Liver (tissue), 9 donors: Measurements from ENCODE around the gene AHR. TPM values are rescaled to one million over a fixed set of nuclear protein-coding genes. Genes with fewer than 3 reads are reported as not detected.
A peak's percentile ranks its signal among the peaks of the same experiment; 100 is the strongest.

ENCODE experiments used
- DNase-seq: peaks from one replicate; pipeline ENCODE4 v3.0.0-alpha.2; 2017; ENCODE audit warnings: low spot score
- H3K27ac ChIP-seq, 2 donors: one replicate each; pipeline ENCODE4 v1.7.0; 2013; ENCODE audit warnings: inconsistent platforms in 2 of 2, low read length in 2 of 2, control low read depth in 1 of 2, low read depth in 1 of 2, mild to moderate bottlenecking in 1 of 2
- H3K27me3 ChIP-seq, 4 donors: one replicate each; pipeline versions ENCODE4 v1.6.1 to v1.7.0; 2013; ENCODE audit warnings: low read length in 3 of 4, inconsistent platforms in 1 of 4, mild to moderate bottlenecking in 1 of 4, moderate library complexity in 1 of 4; ENCODE audit not compliant: control insufficient read depth in 4 of 4, insufficient read depth in 4 of 4
- H3K36me3 ChIP-seq, 4 donors: one replicate each; pipeline versions ENCODE4 v1.6.1 to v1.7.0; 2013; ENCODE audit warnings: low read length in 3 of 4, mild to moderate bottlenecking in 3 of 4, low read depth in 1 of 4, moderate library complexity in 1 of 4; ENCODE audit not compliant: control insufficient read depth in 4 of 4, insufficient read depth in 3 of 4
- H3K4me1 ChIP-seq, 4 donors: one replicate each; pipeline versions ENCODE4 v1.6.1 to v1.7.0; 2013; ENCODE audit warnings: low read length in 3 of 4, mild to moderate bottlenecking in 3 of 4, moderate library complexity in 1 of 4; ENCODE audit not compliant: control insufficient read depth in 4 of 4, insufficient read depth in 4 of 4
- H3K4me3 ChIP-seq, 3 donors: one replicate each; pipeline versions ENCODE4 v1.6.1 to v1.7.0; 2013; ENCODE audit warnings: low read length in 3 of 3, control low read depth in 1 of 3, low read depth in 1 of 3, mild to moderate bottlenecking in 1 of 3
- H3K9ac ChIP-seq, 2 donors: one replicate each; pipeline ENCODE4 v1.7.0; 2013; ENCODE audit warnings: low read length in 2 of 2, mild to moderate bottlenecking in 2 of 2, moderate library complexity in 2 of 2, control low read depth in 1 of 2, low read depth in 1 of 2
- H3K9me3 ChIP-seq, 4 donors: one replicate each; pipeline versions ENCODE4 v1.6.1 to v1.7.0; 2013; ENCODE audit warnings: low read length in 3 of 4; ENCODE audit not compliant: control insufficient read depth in 4 of 4
- CTCF ChIP-seq: fragments of 150-350 bp; IDR thresholded peaks from 2 replicates; pipeline ENCODE4 v1.5.1; 2017; ENCODE audit warnings: improper control_type of control experiment, low read depth, low read length; ENCODE audit not compliant: missing input control
- GABPA ChIP-seq, 2 donors: IDR thresholded peaks in 1 of 2; conservative IDR thresholded peaks in 1 of 2; 2 replicates each; pipeline ENCODE4 v1.6.1; 2016; ENCODE audit warnings: antibody characterized with exemption in 2 of 2, mild to moderate bottlenecking in 1 of 2, moderate library complexity in 1 of 2
- HNF4A ChIP-seq, 2 donors: conservative IDR thresholded peaks; 2 replicates each; pipeline ENCODE4 v1.6.1; 2016; ENCODE audit warnings: antibody characterized with exemption in 2 of 2, mild to moderate bottlenecking in 2 of 2
- HNF4G ChIP-seq: IDR thresholded peaks from 2 replicates; pipeline ENCODE4 v1.6.1; 2016; ENCODE audit warnings: antibody characterized with exemption
- JUND ChIP-seq, 2 donors: IDR thresholded peaks; 2 replicates each; pipeline ENCODE4 v1.6.1; 2016; ENCODE audit warnings: antibody characterized with exemption in 2 of 2
- MAX ChIP-seq: IDR thresholded peaks from 2 replicates; pipeline ENCODE4 v1.6.1; 2016; ENCODE audit warnings: antibody characterized with exemption
- NR2F2 ChIP-seq: IDR thresholded peaks from 2 replicates; pipeline ENCODE4 v1.6.1; 2016; ENCODE audit warnings: antibody characterized with exemption
- RAD21 ChIP-seq, 2 donors: IDR thresholded peaks; 2 replicates each; pipeline ENCODE4 v1.6.1; 2016; ENCODE audit warnings: antibody characterized with exemption in 2 of 2, mild to moderate bottlenecking in 2 of 2
- REST ChIP-seq: IDR thresholded peaks from 2 replicates; pipeline ENCODE4 v1.6.1; 2016; ENCODE audit warnings: antibody characterized with exemption, mild to moderate bottlenecking
- RXRA ChIP-seq, 2 donors: IDR thresholded peaks; 2 replicates each; pipeline ENCODE4 v1.6.1; 2017 to 2018; ENCODE audit warnings: antibody characterized with exemption in 2 of 2, mild to moderate bottlenecking in 1 of 2
- SP1 ChIP-seq: IDR thresholded peaks from 2 replicates; pipeline ENCODE4 v1.6.1; 2018; ENCODE audit warnings: antibody characterized with exemption, mild to moderate bottlenecking
- TAF1 ChIP-seq: conservative IDR thresholded peaks from 2 replicates; pipeline ENCODE4 v1.6.1; 2016; ENCODE audit warnings: antibody characterized with exemption, mild to moderate bottlenecking
- ZBTB33 ChIP-seq: IDR thresholded peaks from 2 replicates; pipeline ENCODE4 v1.6.1; 2016; ENCODE audit warnings: antibody characterized with exemption
- WGBS: extraction: QIAGEN DNeasy Blood & Tissue Kit; methylation state at CpG from one replicate; pipeline ENCODE4 v1.1.7; 2013; 5-methylcytosine and 5-hydroxymethylcytosine counted together
- polyA plus RNA-seq, 2 donors: library from polyadenylated mRNA; stranded (reverse) in 1 of 2; unstranded in 1 of 2; fragments of 200-250 nt in 1 of 2; fragments of >200 nt in 1 of 2; fragmentation: Nextera tagmentation in 1 of 2; extraction: Ambion mirVana in 1 of 2; gene quantifications; one replicate each; pipeline versions ENCODE4 v1.2.1 to v1.2.3, GENCODE V29; 2013 to 2015
- total RNA-seq, 2 donors: library from RNA; depleted of rRNA; stranded (reverse); fragments of >200 nt; gene quantifications; one replicate each; pipeline ENCODE4 v1.2.3, GENCODE V29; 2014
- donor health status: healthy.
- donor health status: healthy.
- donor health status: healthy.
- donor health status: healthy.
- donor health status: healthy.

AHR gene
- total and polyA plus RNA-seq, 4 donors, result 9.9 to 61.2 (median 20.1) TPM

GRCh38 chr7:17313194-17313593, 14.7 kb downstream of the AHR start:
- no peak for DNase-seq
- Histone ChIP-seq H3K4me1 (peaks cover 4 to 52% (median 29%) of the 10 kb centered on the region in 4 donors), H3K36me3 (peaks cover 0 to 9% (median 3%) of the 10 kb centered on the region in 4 donors), H3K9me3 (no peaks in the 10 kb centered on the region), H3K27ac (no peak overlapping the region), H3K9ac (no peak overlapping the region), H3K4me3 (no peak overlapping the region), H3K27me3 (no peaks in the 10 kb centered on the region)
- 87% methylated on average over 5 of the region's 5 CpGs for WGBS
- TF ChIP-seq CTCF (no peak), RAD21 (IDR thresholded peaks at IDR 0.05) (no peak), RXRA (IDR thresholded peaks at IDR 0.05) (no peak), JUND (IDR thresholded peaks at IDR 0.05) (no peak), NR2F2 (no peak), REST (no peak), HNF4G (no peak), MAX (no peak), SP1 (no peak)

- no peak for DNase-seq
- H3K4me3 ChIP-seq, result no peak overlapping the region
- peak overlapping the region in 1 of 2 donors; percentile 39 for H3K27ac ChIP-seq
- peaks cover 0 to 9% (median 3%) of the 10 kb centered on the region in 4 donors for H3K36me3 ChIP-seq
- TF ChIP-seq HNF4A (conservative IDR thresholded peaks at IDR 0.05) (no peak), TAF1 (no peak), SP1 (no peak), HNF4G (no peak), ZBTB33 (no peak), GABPA (IDR thresholded peaks at IDR 0.05 in 1 of 2, conservative IDR thresholded peaks at IDR 0.05 in 1 of 2) (no peak), MAX (no peak)
- H3K4me1 ChIP-seq, result peaks cover 4 to 67% (median 45%) of the 10 kb centered on the region in 4 donors
- no peak overlapping the region for H3K9ac ChIP-seq
- no peaks in the 10 kb centered on the region for H3K27me3 ChIP-seq
- no peaks in the 10 kb centered on the region for H3K9me3 ChIP-seq
Observed at GRCh38 chr7:17315974-17316373, 17.5 kb downstream of the AHR start.
